GM12891 (cell line): Measurements from ENCODE around the gene STK35.

Experiments used
- POLR2A ChIP-seq: IDR thresholded peaks from 2 replicates; pipeline ENCODE4 v1.6.1; 2011; ENCODE audit warnings: low read depth, low read length, control low read depth
- POLR2AphosphoS5 ChIP-seq: IDR thresholded peaks from 2 replicates; pipeline ENCODE4 v1.6.1; 2011; ENCODE audit warnings: low read depth, low read length, control low read depth
- SPI1 ChIP-seq: IDR thresholded peaks from 2 replicates; pipeline ENCODE4 v1.6.1; 2011; ENCODE audit warnings: low read depth, low read length, control low read depth
- TAF1 ChIP-seq: IDR thresholded peaks from 2 replicates; pipeline ENCODE4 v1.6.1; 2011; ENCODE audit warnings: low read depth, low read length, control low read depth

- TF ChIP-seq POLR2A = no peak
- no peak for TF ChIP-seq SPI1
- no peak for TF ChIP-seq POLR2AphosphoS5
- no peak for TF ChIP-seq TAF1
Measured at GRCh38 chr20:2130683-2131082, 29.1 kb downstream of the STK35 start.
